Urothelium cell line (cell line): ENCODE measurements around the gene NLRP5.
"Not testable (repeated sequence)": the region's sequence is repeated elsewhere in the genome, so short reads cannot be mapped to it uniquely, and the experiment has no call there.

Experiments used
- DNase-seq: peaks from one replicate; pipeline ENCODE4 v3.0.0; 2011; ENCODE audit warnings: low spot score, mixed read lengths
- FAIRE-seq: peaks from 2 replicates; lab custom pipeline; 2011; peaks lifted over from hg19 to GRCh38; lab: Jason Lieb, UNC

Gene NLRP5

DNA sequence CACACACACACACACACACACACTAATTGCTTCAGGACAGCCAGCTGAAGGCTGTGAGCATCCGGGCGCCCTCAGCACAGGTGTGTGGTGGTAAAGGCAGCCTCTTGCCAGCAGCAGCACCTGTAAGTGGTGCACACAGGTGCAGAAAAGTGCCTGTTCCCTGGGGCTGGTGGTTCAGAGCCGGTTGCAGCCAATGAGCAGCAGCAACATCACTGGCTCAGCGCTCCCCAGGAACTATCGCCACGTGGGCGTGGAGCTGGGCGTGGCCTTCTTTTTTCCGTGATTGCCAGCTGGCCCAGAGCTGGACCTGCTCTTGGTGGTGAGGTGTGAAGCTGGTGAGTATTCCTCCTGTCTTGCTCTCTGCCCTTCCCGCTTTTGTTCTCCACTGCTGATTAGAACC lies at the start of gene NLRP5:
TSS of gene NLRP5 (plus strand) at position 289 of the 400 bp plus-strand sequence.
- FAIRE-seq, result no peak
- DNase-seq, result no peak

GRCh38 chr19:55939206-55939605 lies 47.4 kb upstream of the NLRP5 start:
- DNase-seq, result no peak
- FAIRE-seq, result no peak

- DNase-seq (no peak), FAIRE-seq (no peak)
These were observed 46.3 kb upstream of the NLRP5 start for GRCh38 chr19:55940306-55940705.

DNA sequence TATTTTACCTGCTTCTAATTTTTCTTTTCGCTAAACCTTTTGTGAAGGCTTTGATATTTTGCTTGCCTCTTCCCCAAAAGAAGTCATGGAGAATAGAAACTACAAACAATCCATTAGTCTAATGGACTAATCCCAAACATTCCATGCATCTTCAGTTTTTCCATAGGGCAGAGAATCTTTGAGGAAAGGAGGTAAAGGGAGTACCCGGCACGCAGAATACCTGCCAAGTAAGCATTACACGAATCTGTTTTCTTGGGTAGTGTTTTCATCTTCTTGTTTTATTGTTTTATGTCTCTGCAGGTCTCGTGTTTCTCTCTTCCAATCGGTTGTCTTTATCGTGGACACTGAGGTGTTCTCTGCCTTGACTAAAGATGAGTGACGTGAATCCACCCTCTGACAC lies 39.0 kb upstream of the NLRP5 start, which contains the start of gene NLRP8:
TSS of gene NLRP8 (plus strand) at position 301 of the 400 bp plus-strand sequence.
- FAIRE-seq, result no peak

DNA sequence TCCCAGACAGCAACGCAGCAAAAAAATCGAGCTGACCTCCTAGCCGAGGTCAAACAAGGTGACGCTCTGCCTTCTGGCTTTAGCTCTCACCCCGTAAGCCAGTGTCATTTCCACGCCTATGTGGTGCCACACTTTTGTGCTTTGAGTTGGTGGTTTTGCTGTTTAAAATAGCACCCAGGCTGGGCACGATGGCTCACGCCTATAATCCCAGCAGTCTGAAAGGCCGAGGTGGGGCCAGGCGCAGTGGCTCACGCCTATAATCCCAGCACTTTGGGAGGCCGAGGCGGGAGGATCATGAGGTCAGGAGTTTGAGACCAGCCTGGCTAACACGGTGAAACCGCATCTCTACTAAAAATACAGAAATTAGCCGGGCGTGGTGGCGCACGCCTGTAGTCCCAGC lies 36.0 kb upstream of the NLRP5 start:
- not testable (repeated sequence) for DNase-seq, FAIRE-seq

More for the DNA sequence above, 39.0 kb upstream of the NLRP5 start, which contains the start of gene NLRP8:
- no peak for DNase-seq

- FAIRE-seq (no peak), DNase-seq (no peak)
These were observed 30.1 kb upstream of the NLRP5 start for GRCh38 chr19:55956431-55956830.

DNA sequence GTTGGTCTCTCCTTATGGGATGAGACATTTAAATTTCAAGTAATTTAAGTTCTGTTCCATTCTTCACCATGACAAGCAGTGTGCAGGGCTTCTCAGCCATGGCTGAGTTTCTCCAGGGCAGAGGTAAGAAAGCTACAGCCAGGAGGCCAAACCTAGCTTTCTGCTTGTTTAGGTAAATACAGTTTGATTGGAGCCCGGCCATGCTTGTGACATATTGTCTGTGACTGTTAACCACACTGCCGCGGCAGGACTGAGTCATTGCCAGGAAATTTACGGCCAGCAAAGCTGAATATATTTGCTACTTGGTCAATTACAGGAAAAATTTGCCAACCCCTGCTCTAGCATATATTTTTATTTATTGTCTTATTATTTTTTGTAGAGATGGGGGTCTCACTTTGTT lies 28.2 kb upstream of the NLRP5 start:
- DNase-seq (peak; percentile 76), FAIRE-seq (peak; percentile 61)

- DNase-seq (no peak), FAIRE-seq (no peak)
These were observed 26.4 kb upstream of the NLRP5 start for GRCh38 chr19:55959996-55960675.

DNA sequence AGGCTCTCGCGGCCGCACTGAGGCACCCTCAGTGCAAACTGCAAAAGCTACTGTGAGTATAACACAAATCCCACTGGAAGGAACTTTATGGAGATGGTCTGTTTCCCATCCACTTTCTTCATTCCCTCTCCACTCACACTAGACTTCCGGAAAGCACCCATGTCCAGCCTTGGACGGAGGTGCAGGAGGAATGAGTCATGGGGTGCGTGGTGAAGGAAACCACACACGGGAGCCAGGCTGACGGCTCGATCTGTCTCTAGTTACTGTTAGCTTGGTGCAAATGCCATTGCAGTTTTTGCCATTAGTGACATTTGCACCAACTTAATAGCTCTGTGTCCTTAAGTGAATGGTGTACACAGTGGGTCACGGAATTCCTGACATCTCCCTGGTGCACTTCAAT lies 24.4 kb upstream of the NLRP5 start:
- peak; percentile 70 for DNase-seq
- peak; percentile 61 for FAIRE-seq

- DNase-seq (no peak), FAIRE-seq (no peak)
These were observed 12.6 kb upstream of the NLRP5 start for GRCh38 chr19:55973982-55974381.

DNA sequence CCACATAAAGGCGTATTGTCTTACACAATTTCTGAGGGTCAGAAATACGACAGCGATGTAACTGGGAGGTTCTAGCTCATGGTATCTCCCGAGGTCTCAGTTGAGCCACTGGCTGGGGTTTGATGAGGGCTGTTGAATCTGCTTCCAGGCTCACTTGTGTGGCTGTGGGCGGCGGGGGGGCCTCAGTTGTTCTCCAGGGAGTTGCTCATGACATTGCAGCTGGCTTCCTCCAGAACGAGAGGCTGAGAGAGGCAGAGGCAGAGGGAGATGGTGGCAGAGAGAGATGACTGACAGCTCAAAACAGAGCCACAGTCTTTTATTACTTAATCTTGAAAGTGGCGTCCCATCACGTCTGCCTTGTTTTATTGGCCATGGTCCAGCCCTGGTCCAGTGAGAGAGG lies 6.2 kb upstream of the NLRP5 start:
- no peak for FAIRE-seq
- no peak for DNase-seq

DNA sequence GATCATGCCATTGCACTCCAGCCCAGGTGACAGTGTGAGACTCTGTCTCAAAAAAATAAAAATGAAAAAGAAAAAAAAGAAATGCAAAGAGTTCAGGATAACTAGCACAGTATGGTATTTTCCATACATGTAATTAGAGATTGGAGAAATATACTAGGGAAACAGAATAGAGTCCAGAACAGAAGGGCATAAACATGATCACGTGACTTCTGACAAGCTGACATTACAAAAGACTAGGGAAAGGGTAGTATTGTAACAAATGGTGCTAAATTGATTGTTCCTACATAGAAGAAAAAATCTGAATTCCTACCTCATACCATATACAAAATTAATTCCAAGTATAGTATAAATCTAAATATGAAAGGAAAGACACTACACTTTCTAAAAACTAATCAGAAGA lies 1.3 kb upstream of the NLRP5 start:
- no peak for FAIRE-seq
- DNase-seq, result no peak

DNA sequence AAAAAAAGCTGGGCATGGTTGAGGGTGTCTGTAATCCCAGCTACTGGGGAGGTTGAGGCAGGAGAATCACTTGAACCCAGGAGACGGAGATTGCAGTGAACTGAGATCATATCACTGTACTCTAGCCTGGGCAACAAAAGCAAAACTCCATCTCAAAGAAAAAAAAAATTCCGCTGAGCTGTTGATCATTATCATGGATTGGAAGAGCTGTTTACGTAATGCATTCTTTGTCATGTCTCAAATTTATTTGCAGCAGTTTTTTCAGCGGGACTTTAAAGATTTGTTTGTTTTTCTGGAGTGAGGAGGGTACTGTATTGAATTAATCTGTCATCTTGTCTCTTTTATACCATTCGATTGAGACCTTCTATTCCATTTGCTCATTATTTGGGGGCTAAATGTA lies 4.3 kb downstream of the NLRP5 start:
- no peak for FAIRE-seq

DNA sequence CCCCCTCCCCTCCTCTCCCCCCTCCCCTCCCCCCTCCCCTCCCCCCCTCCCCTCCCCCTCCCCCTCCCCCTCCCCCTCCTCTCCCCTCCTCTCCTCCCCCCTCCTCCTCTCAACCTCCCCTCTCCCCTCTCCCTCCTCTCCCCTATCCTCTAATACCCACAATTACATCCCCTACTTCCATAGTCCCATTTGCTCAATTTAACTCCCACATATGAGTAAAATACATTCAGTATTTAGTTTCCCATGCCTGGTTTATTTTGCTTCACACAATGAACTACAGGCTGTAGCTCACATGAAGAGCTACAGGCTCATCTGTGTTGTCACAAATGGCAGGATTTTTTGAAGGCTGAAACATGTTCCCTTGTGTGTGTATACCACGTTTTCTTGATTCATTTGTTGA lies 6.9 kb downstream of the NLRP5 start:
- FAIRE-seq, result peak; percentile 44
- no peak for DNase-seq

More for the DNA sequence above, 4.3 kb downstream of the NLRP5 start:
- DNase-seq, result no peak

- DNase-seq (no peak), FAIRE-seq (no peak)
These were observed 28.2 kb downstream of the NLRP5 start for GRCh38 chr19:56014765-56015164.

GRCh38 chr19:56015756-56016155 lies 29.2 kb downstream of the NLRP5 start:
- no peak for FAIRE-seq
- peak; percentile 50 for DNase-seq

DNA sequence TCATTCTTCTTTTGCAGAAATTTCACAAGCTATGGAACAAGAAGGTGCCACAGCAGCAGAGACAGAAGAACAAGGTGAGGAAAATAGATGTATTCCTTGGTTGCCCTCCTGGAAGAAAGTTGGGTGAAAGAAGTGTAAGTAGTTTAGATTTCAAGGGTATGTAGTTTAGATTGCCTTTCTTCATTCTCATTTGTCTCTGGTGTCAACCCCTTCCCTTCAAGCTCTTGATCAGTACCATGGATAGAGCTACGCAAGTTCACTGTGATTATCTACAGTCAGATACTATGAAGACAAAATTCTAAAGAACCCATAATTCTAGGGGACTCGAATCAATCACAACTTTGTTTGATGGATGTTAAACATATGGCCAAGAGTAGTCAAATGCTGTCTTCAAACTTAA lies 32.8 kb downstream of the NLRP5 start:
- not testable (repeated sequence) for DNase-seq, FAIRE-seq

DNA sequence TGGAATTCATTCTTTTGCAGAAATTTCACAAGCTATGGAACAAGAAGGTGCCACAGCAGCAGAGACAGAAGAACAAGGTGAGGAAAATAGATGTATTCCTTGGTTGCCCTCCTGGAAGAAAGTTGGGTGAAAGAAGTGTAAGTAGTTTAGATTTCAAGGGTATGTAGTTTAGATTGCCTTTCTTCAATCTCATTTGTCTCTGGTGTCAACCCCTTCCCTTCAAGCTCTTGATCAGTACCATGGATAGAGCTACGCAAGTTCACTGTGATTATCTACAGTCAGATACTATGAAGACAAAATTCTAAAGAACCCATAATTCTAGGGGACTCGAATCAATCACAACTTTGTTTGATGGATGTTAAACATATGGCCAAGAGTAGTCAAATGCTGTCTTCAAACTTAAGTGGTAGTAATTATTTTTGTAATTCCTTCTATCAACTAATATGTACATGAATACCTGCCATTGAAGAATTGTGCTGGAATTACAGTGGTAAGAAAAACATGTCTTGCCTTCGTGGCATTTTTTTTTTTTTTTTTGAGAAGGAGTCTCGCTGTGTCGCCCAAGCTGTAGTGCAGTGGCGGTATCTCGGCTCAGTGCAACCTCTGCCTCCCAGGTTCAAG lies 33.9 kb downstream of the NLRP5 start:
- FAIRE-seq, result peak; percentile 95
- DNase-seq, result not testable (repeated sequence)

- FAIRE-seq, result no peak
- DNase-seq, result no peak
These were observed 40.2 kb downstream of the NLRP5 start for GRCh38 chr19:56026769-56027168.

DNA sequence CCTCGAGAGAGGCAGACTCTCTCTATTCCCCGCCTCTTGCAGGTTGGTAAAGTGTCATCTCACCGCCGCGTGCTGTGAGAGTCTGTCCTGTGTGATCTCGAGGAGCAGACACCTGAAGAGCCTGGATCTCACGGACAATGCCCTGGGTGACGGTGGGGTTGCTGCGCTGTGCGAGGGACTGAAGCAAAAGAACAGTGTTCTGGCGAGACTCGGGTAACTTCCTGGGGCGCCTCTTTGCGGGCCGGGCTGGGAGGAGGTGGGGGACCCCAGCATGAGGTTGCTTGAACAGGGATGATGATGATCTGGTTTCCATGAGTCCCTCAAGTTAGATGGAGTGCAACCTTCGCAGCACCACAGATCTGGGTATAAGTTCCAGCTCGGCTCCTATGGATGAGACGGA lies 67.0 kb downstream of the NLRP5 start:
- FAIRE-seq (no peak), DNase-seq (no peak)

DNA sequence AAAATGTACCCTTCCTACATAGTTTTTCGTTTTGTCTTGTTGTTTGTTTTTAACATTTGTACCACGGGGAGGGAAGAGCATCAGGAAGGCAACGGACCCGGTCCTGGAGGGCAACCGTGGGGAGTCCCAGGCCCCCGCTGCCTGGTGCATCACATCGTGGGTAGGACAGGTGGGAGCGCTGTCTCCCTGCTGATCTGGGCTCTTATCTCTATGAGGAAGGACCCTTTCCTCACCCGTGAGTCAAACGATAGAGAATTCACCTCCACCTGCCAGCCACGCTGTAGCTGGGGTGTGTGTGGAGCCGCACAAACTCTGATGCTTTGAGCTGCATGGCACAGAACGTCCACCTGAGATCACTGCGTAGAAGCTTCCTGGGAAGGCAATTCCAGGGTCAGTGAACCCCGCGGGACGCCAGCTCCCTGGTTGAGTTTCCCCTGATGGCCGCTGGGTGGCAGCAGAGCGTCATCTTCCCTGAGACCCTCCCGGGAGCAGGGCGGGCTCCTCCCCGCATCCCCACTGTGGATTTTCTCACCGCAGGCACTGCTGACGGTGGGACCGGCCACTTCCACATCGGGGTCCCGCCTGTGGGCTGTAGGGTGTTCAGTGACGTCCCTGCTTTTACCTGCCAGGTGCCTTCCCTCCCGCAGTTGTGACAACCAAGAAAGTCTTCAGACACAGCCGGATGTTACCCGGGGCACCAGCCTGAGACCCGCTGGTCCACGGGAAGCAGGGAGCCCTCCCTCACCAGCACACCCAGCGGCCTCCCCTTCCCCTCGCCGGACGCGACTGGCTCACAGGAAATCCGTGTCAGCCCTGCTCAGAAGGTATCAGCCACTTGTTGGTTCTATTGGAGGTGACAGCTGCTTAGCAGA lies 79.8 kb downstream of the NLRP5 start:
- DNase-seq (peak; percentile 88), FAIRE-seq (no peak)
